Lower leg skin (tissue), 3 donors: ENCODE measurements around the gene CDC23.

Source experiments
- CTCF ChIP-seq, 3 donors: fragments of 450-650 bp; IDR thresholded peaks; one replicate each; pipeline ENCODE4 v1.5.1; 2016; ENCODE audit warnings: antibody characterized with exemption in 3 of 3, mild to moderate bottlenecking in 3 of 3, moderate library complexity in 2 of 3
- POLR2A ChIP-seq, 2 donors: fragments of 450-650 bp; IDR thresholded peaks; one replicate each; pipeline ENCODE4 v1.6.1; 2016 to 2017; ENCODE audit warnings: antibody characterized with exemption in 2 of 2, mild to moderate bottlenecking in 1 of 2, moderate library complexity in 1 of 2

- TF ChIP-seq CTCF (IDR thresholded peaks at IDR 0.05) (no peak), POLR2A (IDR thresholded peaks at IDR 0.05) (no peak)
These were observed 55.5 kb downstream of the CDC23 start for GRCh38 chr5:138157626-138158025.
